NCI-H2196 (cell line): ENCODE measurements around the gene TUBA3E.
"Not testable (repeated sequence)": the region's sequence is repeated elsewhere in the genome, so short reads cannot be mapped to it uniquely, and the experiment has no call there.

Source experiments
- DNase-seq: peaks from one replicate; lab custom pipeline; 2025; ENCODE audit not compliant: unreplicated experiment; lab: John Stamatoyannopoulos, UW

The TUBA3E gene

GRCh38 chr2:130150181-130151144 lies 47.8 kb downstream of the TUBA3E start:
- no peak for DNase-seq

GRCh38 chr2:130148515-130148914 lies 49.7 kb downstream of the TUBA3E start:
- not testable (repeated sequence) for DNase-seq

- peak; percentile 80 for DNase-seq
These were observed 53.2 kb downstream of the TUBA3E start, which contains the start of gene CCDC74B for GRCh38 chr2:130145006-130145414. Gene CCDC74B, minus strand, starts transcription at chr2:130145112. Its CDS starts 116 bp downstream, at chr2:130144996.

GRCh38 chr2:130143266-130144039 lies 54.8 kb downstream of the TUBA3E start:
- not testable (repeated sequence) for DNase-seq

GRCh38 chr2:130142396-130143265 lies 55.6 kb downstream of the TUBA3E start:
- DNase-seq = not testable (repeated sequence)
